ENCODE measurements around the gene CC2D2B.
"Not testable (repeated sequence)": the region's sequence is repeated elsewhere in the genome, so short reads cannot be mapped to it uniquely, and the experiment has no call there.

Gene CC2D2B

DNA sequence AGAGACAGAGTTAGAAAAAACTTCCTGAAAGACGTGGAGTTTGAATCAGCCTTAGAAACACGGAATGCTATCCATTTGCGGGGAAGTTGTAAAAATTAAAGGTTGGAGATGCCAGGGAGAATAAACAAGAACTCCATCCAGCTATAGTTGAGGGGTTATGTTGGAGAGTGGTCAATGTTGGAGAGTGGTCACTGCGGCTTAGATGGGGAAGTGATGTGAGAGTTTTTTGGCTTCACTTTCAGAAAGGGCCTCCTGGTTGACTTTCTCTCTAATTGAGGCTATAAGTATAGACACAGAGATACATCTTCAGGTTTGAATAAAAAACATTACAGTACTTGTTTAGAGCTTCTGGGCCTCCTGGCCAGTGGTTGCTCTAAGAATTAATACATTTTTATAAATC lies 675 bp downstream of the CC2D2B start:
- no peak for DNase-seq (ENCODE audit: low read depth)

DNA sequence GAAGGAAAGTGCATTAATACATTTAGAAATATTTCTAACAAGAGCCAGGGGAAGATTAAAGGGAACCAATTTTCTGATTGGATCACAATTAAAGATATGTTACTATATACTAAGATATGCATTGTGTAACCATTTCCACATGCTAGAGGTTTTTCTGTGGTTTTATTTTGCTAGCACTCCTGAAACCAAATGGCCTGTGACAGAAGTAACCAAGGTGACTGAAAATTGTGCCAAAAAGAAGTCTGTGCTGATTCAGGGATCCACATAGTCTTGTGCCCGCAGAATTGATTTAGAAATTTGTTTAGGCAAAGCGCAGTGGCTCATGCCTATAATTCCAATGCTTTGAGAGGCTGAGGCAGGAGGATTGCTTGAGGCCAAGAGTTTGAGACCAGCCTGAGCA lies 1.8 kb downstream of the CC2D2B start:
- DNase-seq (ENCODE audit: low read depth), result no peak

DNA sequence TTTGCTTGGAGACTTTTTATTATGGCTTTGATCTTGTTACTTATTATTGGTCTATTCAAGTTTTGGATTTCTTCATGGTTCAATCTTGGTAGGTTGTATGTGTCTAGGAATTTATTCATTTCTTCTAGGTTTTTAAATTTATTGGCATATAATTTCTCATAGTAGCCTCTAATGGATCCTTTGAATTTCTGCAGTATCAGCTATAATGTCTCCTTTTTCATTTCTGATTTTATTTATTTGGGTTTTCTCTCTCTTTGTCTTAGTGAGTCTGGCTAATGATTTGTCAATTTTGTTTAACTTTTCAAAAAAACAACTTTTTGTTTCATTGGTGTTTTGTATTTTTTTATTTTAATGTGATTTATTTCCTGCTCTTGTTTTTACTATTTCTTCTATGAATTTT lies 8.3 kb downstream of the CC2D2B start:
- DNase-seq (ENCODE audit: low read depth), result not testable (repeated sequence)

DNA sequence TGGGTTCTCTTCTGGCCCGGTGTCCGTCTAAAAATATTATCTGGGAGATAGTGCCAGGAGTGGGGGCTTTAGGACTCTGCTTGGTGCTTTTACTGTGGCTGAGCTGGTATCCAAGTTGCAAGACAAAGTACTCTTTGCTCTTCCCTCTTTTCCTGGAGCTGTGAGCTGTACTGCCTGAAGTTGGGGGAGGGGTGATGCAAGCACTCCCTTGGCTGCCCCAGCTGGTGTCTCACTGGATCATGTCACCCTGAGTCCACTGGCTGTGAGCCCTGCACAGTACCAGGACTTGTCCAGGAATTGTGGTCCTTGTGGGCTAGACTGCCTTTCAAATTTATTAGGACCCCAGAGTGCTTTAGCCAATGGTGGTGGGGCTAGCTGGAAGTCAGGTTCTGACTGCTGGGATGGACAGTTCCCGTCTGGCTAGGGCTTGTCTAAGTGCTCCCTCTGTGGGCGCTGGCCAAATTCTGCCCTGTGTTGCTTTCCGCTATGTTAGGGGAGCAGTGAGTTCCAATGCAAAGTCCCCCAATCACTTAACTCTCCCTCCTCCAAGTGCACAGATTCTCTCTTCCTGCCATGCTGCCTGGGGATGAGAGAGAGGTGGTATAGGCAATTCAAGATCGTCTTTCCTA lies 13.1 kb downstream of the CC2D2B start:
- no peak for DNase-seq (ENCODE audit: low read depth)

DNA sequence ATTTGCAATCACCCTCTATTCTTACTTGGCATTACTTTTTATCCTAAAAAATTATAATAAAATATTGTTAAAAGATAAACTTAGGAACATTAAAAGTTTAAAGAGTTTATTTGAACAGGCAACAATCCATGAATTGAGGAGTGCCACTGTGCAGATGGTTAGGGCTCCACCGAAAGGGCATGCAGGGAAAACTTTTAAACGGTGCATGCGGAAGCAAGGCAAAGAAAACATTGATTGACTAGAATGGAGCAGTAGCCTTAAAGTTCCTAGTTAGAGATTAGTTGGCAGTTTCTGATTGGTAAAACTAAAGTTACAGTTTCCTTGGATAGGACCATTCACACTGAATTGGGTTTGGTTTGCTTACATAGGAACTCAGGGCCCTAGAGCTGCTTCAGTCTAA lies 17.3 kb downstream of the CC2D2B start:
- no peak for DNase-seq (ENCODE audit: low read depth)

DNA sequence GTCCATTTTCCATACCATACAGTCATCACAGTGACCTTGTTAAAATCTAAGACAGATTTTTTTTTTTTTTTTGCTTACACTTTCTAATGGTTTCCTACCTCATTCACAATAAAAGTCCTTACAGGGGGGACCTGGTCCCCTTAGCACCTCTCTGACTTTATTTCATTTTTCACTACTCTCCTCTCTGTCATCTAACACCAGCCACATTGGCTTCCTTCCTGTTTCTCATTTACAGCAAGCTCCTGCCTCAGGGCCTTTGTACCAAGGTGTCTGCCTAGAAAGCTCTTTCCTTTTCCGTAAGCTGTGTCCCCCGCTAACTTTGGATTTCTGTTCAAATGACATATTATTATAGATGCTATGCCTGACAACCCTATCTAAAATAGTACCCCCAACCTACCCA lies 27.7 kb downstream of the CC2D2B start:
- no peak for DNase-seq (ENCODE audit: low read depth)

DNA sequence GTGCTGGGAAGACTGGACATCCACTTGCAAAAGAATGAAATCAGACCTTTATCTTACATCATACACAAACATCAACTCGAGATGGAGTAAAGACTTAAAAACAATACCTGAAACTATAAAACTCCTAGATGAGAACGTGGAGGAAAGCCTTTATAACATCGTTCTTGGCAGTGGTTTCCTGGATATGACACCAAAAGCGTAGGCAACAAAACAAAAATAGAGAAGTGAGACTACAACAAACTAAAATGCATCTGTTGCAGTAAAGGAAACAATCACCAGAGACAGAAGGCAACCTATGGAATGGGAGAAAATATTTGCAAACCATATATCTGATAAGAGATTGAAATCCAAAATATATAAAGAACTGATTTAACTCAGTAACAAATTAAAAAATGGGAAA lies 33.3 kb downstream of the CC2D2B start:
- DNase-seq (ENCODE audit: low read depth), result no peak

DNA sequence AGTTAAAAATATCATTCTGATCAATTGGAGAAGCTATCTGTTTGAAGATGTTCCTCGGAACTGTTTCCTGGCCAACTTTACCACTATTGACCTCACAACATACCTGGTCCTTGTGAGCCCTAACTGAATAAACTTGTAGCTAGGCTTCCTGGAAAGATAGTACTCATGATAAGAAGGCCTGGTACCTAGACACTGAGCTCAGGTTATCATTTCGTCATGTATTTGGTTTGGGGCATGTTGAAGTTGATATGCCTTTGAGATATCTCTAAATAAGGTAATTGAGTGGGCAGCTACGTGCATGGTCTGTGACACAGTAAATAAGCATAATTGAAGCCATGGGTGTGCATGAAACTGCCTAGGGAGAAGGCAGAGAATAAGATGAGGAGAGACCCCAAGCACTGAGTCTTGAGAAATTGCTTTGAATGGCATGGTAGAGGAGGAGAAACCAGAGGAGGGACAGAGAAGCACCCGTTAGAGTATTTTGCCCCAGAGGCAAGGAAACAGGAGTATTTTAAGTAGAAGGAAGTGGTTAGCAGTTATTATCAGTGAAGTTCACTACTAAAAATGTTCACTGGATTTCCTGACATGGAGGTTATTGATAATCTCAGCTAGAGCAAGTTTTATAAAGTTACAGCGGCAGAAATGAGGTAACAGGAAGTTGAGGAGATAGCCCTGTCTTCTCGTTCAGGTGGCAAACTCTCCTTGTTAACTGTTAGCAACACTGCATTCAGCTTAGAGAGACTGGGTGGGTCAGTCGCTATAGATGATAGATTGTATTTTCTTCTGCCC lies 55.6 kb downstream of the CC2D2B start:
- DNase-seq (ENCODE audit: low read depth), result no peak

DNA sequence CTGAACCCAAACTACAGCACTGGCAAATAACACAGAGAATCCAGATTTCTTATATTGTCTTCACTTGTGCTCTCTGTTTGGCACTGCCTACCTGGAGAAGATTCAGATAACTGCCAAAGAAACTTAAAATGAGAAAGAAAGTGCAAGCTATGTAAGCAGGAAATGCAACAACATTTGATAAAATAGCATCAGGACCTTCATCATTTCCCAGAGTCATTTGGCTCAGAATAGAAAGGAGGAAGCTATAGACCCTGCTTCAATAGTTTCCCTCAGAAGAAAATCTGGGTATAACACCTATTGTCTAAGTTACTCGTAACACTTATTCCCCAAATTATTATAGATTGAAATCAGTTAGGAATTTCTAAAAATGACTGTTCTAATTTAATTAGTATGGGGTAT lies 56.2 kb downstream of the CC2D2B start:
- no peak for DNase-seq (ENCODE audit: low read depth)

DNA sequence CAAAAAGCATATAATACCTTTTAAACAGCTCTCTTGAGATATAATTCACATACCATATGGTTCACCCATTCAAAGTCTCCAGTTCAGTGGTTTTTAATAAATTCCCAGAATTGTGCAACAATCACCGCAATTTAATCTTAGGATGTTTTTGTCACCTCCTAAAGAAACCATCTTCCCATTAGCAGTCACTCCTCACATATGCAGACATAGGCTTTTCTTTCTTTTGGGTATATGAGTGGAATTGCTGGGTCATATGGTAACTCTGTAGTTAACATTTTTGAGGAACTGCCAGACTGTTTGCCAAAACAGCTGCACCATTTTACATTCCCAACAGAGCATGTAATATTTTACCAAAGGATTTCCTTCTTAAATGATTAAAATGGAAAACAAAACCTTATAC lies 57.0 kb downstream of the CC2D2B start:
- no peak for DNase-seq (ENCODE audit: low read depth)

DNA sequence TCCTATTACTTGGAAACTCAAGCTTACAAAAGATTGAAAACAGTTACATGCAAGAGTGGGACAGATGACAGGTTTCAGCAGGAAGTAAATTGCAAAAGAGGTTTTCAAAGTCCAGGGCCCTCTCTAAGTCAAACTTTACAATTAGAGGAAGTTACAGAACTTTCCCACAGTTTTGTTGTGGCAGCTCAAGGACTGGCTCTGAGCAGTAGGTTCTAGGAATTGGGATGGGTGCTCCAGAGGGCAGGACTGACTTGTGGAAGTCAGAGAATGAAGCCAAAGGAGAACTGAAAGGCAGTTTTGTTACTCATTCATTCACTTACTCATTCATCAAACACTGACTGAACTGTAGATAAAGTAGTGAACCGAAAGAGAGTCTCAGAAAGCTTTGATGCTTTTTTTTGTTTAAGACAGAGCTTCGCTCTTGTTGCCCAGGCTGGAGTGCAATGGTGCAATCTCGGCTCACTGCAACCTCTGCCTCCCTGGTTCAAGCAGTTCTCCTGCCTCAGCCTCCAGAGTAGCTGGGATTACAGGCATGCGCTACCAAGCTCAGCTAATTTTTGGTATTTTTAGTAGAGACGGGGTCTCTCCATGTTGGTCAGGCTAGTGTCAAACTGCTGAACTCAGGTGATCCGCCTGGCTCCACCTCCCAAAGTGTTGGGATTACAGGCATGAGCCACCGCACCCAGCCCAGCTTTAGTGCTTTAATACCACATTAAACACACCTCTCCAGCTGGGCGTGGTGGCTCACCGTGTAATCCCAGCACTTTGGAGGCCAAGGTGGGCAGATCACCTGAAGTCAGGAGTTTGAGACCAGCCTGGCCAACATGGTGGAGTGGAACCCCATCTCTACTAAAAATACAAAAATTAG lies 68.8 kb downstream of the CC2D2B start:
- no peak for DNase-seq (ENCODE audit: low read depth)

DNA sequence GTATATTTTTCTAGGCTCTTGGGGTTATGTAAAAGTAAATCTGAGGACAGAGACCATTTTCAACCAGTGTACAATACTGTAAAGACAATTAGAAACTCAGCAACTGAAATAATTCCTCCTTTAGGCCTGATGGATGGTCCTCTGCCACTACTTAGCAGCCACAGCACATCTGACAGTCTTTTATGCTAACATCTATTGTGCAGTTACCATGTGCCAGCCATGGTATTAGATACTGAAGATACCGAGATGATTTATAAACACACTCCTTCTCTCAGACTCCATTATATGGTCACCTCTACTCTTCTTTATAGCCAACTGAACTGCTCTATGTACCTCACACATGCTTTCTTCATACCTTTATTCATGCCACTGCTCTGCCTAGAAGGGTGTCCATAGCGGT lies 74.4 kb downstream of the CC2D2B start:
- DNase-seq (ENCODE audit: low read depth), result no peak

DNA sequence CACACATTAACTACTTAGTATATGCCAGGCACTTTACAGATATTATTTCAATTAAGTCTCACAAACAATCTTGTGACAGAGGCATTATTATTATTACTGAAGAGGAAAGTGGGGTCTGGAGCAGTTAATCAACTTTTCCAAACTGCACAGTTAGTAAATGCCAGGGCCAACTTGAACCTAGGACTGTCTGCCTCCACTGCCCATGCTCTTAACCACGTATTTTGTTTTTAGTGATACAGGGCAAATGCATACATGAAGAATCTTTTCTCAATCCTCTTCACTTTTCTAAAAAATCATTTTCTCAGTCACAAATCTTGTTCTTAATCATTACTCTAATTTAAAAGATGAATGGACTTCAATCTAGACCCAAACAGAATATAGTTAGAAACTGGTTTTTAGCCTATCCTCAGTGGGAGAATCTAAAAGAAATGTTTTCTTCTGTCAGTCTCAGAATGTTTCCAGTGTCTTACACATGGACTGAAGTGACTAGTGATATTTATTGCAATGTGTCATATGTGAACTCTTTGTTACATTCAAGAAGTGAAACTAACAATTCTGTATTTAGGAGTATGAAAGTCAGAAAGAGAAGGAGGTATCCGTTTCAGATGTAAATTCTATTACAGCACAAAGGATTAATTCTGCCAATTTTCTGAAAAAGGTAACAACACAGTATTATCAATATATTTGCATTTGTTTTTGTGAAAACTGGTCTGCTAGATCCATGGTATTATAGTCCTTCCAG lies 80.1 kb downstream of the CC2D2B start:
- no peak for DNase-seq (ENCODE audit: low read depth)

DNA sequence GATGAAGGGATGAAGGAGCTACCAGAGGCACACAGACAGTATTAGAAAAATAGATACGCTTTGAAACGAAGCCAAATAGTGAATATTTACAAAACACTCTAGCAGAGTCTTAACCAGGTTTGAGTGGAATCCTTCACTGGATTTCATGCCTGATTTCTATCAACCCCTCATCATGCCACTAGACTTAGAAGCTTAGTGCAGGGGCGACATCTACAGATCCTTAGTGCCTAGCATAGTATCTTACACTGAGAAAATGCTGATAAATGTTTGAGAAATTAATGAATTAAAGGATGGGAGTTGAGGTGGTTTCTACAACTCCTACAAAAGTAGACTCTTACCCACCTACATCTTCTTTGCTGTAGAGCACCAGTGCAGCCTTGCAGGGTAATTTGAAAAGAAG lies 80.9 kb downstream of the CC2D2B start:
- DNase-seq (ENCODE audit: low read depth), result no peak

DNA sequence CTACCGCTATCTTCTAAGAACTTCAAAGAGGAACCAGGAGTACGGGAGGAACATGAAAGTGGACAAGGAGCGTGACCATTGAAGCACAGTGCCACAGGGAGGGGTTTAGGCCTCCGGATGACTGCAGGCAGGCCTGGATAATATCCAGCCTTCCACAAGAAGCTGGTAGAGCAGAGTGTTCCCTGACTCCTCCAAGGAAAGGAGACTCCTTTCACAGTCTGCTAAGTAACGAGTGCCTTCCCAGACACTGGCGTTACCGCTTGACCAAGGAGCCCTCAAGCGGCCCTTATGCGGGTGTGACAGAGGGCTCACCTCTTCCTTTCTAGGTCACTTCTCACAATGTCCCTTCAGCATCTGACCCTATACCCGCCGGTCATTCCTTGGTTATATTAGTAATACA lies 86.6 kb downstream of the CC2D2B start:
- not testable (repeated sequence) for DNase-seq (ENCODE audit: low read depth)

DNA sequence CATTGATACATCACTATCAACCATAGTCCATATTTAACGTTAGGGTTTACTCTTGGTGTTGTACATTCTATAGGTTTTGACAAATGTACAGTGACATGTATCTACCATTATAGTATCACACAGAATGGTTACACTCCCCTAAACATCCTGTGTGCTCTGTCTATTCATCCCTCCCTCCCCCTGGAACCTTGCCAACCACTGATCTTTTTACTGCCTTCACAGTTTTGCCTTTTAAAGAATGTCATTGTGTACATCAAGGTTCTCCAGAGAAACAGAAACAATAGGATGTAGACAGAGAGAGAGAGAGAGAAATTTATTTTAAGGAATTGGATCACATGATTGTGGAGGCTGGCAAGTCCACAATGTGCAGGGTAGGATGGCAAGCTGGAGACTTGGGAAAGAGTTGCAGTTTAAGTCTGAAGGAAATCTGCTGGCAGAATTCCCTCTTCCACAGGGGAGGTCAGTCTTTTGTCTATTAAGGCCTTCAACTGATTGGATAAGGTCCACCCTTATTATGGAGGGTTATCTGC lies 90.5 kb downstream of the CC2D2B start:
- DNase-seq (ENCODE audit: low read depth), result no peak

DNA sequence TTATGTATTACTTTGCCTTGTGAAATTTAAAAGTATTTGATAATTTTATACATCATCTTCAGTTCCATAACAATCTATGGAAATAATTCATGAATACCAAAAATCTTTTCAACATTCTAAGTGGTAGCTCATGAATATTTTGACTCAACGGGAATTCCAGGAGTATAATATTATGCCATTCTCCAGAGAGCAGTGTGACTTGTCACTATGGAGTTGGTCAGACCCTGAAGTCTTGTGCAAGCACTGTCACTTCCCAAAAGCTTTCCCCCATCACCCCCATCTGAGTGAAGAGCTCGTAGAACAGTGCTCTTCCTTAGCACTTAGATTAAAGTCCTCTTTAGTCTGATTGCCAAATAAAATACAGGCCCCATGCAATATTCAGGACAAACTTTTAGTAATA lies 106.2 kb downstream of the CC2D2B start:
- DNase-seq (ENCODE audit: low read depth), result no peak

DNA sequence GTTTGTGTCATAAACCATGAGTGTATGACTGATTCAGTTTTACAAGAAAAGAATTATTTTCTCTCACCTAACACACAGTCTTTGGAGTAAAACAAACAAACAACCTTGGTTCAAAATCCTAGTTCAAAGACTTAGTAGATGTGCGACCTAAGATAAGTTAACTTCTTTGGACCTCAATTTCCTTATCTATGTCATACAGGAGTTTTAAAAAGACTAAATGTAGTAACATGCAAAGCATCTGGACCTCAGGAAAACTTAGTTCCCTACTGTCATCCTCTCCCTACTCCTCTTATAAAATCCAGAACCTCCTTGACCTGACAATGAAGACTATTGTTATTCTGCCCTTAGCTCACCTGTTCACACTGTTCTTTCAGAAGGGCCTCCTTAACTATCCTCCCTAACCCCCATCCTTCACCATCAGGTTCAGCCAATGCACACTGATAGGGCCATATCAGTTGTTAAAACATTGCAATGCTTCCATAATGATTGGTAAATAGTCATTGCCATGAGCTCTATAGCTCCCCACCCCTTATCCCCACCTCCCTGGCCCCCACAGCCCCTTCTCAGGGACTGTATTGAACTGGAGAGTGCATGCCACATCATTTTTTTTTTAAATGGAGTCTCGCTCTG lies 106.8 kb downstream of the CC2D2B start:
- DNase-seq (ENCODE audit: low read depth), result no peak

DNA sequence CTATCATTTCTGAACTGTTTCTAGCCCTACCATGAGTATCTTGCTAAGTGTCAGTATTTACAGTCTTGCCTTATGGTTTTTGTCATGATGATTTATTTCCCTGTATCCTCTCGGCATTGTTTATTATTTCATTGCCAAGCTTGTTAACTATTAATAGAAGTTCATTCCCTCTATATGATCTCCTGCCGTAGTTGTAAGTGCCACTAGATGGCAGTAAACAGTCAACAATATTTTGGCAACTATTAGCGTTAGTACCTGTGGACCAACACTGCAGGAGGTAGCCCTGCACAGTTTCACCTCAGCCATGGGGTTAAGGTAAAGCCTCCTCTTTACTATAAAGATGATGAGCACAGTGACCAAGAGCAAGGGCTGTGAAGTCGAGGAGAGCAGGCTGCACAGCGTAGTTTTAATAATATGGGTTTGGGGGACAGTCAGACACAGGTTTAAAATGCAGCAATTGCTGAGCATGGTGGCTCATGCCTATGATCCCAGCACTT lies 109.5 kb downstream of the CC2D2B start:
- DNase-seq (ENCODE audit: low read depth), result no peak

DNA sequence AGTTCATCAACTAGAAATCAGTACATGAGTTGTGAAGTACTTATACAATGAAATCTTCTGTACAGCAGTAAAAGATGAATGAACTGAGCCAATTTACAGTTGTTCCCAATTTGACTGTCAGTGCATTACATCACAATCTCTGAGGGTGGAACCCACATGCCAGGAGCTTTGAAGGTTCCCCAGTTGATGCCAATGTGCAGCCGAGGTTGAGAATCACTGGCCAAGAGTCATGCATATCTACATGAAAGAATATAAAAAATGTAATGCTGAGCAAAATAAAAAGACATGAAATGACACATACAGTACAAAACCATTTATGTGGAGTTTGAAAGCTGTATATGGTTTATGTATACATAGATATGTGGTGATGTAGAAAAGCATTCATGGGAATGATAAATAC lies 113.6 kb downstream of the CC2D2B start:
- no peak for DNase-seq (ENCODE audit: low read depth)

DNA sequence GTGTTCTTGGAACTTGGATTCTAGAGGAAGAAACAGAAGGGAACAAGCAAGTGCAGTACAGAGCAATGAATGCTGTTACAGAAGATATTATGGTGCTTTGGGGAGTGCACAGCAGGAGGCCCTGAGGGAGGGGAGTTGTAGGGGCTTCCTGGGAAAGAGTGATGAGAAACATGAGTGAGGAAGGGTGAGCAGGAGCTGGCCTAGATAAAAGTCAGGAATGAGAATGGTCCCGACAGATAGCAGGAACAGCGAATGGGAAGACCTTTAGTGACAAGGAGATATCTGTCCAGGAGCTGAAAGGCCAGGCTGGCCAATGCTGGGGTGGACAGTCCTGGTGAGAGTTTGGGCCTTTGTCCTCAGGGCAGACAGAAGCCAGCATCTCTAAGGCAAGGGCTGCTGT lies 115.0 kb downstream of the CC2D2B start:
- no peak for DNase-seq (ENCODE audit: low read depth)
